ENCODE results near the gene CTNNA2.
"Not testable (repeated sequence)": the region's sequence is repeated elsewhere in the genome, so short reads cannot be mapped to it uniquely, and the experiment has no call there.

CTNNA2 gene

DNA sequence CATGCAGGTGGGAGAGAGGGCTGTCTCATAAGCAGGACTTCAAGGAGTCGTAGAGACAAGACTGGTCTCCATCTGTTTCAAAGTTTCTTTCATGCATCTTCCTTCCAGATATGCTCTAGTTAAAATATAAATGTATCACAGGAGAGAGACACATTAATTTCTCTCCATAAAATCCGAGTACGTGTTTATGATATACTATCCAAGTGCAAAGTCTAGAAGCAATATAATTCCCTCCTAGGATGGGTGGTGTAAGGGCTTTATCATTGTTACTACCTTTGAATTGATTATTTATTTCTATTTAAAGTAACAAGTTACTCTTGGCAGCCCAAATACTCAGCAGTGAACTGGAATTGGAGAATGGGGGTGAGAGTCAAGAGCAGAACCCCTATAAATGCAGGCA is 619.4 kb downstream of the CTNNA2 start:
- DNase-seq (ENCODE audit: low read depth in 1 of 2, low spot score in 1 of 2) = no peak

DNA sequence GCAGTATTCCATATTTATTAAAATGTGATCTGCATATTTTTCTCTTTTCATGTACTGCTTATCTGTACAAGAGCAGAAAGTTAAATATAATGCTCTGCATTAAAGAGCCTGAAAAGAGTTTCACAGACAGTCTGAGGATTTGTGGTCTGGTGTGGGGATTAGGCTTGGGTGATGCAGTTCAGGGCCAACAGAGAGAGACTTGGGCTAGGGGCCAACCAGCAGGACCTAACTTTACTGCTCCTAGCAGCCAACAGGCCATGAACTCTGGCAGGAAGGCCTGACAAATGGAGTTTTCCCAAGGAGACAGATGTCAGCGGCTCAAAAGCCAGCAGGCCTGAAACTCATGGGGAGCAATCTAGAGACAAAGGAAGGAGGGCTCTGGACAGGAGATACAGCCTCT is 622.1 kb downstream of the CTNNA2 start:
- no peak for DNase-seq (ENCODE audit: low read depth in 1 of 2, low spot score in 1 of 2)

DNA sequence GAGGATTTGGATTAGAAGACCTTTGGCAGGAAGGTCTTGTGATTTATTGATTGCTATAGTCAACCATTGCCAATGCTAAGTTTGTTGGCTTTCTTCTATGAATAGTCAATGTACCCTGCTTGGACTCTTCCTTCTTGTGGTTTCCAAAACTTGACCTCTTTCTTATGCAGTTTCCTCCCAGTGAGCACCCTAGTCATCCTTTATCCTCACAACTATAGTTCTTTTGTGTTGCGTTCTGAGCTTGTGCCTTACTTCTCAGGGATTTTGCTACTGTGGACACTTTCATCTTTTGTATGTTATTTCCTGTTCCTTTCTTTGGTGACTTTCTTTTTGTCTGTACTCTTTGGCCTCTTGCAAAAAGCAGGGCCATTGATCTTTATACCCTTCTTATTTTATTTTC is 623.5 kb downstream of the CTNNA2 start:
- DNase-seq (ENCODE audit: low read depth in 1 of 2, low spot score in 1 of 2) = no peak

GRCh38 chr2:80139001-80139400 is 626.1 kb downstream of the CTNNA2 start:
- DNase-seq (ENCODE audit: low read depth in 1 of 2, low spot score in 1 of 2) = no peak

DNA sequence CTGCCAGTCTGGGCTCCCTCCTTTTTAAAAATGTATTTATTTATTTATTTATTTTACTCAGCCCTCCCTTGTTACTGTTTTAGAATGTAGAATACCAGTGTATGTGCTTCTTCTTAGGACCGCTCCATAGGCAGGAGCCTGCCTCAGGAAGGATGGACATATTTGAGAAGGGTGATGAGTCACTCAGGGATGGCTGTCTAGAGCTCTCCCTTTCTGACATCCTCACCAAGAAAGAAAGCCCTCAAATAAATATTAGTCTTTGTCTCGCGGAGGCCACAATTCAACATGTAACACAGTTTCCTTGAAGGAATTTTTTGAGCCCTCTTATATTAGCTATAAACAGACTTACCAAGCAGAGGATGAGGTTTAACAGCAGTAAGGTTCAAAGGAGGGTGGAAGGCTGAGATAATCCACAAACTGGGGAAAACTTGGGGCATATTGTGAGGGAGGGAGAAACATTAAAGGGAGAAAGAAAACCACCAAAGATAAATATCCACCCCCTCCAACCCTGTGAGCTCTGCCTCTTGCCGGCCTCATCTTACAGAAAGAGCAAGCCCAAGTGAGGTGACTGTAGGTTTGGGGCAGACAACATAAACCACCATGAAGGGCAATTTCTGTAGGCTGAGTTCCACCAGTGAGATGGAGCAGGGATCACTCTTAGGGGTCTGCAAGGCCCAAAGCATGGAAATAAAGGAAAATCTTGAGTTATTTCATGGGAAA is 628.3 kb downstream of the CTNNA2 start:
- no peak for DNase-seq (ENCODE audit: low read depth in 1 of 2, low spot score in 1 of 2)

DNA sequence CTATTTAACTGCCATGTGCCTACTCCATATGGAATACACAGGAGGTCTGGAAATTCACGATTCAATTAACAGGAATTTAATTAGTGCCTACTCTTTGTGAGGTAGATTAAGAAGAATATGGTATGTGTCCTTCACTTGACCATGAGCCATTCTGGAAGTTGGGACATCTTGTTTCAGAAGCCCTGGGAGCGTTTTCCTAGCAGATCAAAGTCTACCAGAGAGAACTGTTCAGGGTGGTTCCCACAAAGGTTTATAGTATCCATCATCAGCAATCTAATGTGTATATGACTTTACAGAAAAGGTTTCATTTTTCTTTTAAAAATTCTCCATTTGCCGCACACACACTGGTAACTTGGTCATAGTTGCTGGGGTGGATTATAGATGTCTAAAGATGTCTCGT is 632.6 kb downstream of the CTNNA2 start:
- no peak for DNase-seq (ENCODE audit: low read depth in 1 of 2, low spot score in 1 of 2)

GRCh38 chr2:80146757-80147156 is 633.9 kb downstream of the CTNNA2 start:
- not testable (repeated sequence) for DNase-seq (ENCODE audit: low read depth in 1 of 2, low spot score in 1 of 2)

DNA sequence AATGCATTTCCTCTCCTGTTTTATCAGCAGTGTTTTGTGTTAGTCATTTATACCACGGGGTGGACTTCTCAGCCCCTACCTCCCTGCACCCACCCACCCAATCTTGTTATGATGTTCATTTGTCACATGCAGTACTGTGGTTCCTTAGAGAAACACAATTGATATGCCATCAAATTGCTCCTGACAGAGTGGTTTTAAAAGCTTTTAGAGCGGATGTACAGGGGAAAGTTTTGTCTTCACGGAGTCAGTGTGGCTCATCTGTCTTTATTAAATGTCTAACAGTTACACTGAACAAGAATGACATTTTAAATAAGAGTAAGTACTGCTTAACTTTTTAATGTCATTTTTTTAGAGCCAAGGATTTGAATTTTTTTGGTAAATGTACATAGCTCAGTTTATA is 634.8 kb downstream of the CTNNA2 start:
- DNase-seq (ENCODE audit: low read depth in 1 of 2, low spot score in 1 of 2) = no peak

GRCh38 chr2:80148906-80149305 is 636.1 kb downstream of the CTNNA2 start:
- DNase-seq (ENCODE audit: low read depth in 1 of 2, low spot score in 1 of 2) = no peak

DNA sequence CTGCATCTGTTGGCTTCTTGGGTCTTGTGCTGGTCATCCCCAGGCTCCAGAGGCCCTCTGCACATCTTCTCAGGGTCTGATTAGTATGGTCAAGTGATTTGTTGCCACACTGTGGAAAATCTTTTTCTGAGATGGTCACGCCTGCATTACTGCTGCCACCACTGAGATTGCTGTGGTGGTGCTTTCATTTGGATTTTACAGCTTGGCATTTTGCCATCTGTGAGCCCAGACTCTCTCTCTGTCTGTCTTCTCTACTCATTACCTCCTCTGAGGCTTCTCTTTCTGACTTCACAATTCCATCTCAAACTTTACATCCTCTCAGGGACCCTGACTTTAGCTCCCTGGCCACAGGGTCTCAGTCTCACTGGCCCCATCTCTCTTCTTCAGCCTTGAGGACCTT is 637.1 kb downstream of the CTNNA2 start:
- no peak for DNase-seq (ENCODE audit: low read depth in 1 of 2, low spot score in 1 of 2)

- DNase-seq (ENCODE audit: low read depth in 1 of 2, low spot score in 1 of 2) = no peak
Observed at GRCh38 chr2:80151248-80151647, 638.4 kb downstream of the CTNNA2 start.

DNA sequence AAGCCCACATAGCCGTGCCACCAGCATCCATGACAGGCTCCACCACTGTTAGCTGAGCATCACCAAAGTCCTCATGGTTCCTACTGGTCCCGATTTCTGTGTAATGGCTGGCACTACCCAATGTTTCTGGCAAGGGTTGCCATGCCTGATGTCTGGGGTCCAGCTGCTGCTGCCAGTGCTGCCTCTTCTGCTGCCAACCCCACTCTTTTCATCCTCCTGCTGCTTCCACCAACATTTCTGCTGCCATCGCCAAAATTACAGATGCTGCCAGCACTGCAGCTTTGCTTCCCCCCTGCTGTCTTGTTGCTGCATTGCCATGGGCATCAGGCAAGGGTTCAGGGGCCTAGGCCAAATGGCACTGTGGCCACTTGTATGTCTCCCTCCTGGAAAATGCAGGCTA is 638.8 kb downstream of the CTNNA2 start:
- DNase-seq (ENCODE audit: low read depth in 1 of 2, low spot score in 1 of 2) = no peak

GRCh38 chr2:80153151-80153550 is 640.3 kb downstream of the CTNNA2 start:
- DNase-seq (ENCODE audit: low read depth in 1 of 2, low spot score in 1 of 2) = no peak

DNA sequence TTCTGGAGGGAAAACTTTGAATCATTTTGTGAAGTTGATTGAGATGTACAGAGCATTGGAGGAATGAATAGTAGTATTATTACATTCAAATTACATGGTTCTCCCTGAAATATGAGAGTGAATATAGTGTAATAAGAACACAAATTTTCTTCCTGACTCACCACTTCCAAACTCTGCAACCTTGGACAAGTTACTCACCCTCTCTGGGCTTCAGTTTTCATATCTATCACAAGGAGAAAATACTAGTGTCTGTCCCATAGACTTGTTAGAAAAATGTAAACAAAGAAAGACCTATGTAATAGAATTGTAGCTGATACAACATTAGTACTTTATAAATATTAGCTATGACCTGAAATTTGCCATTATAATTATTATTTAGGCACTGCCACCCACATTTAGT is 640.9 kb downstream of the CTNNA2 start:
- DNase-seq (ENCODE audit: low read depth in 1 of 2, low spot score in 1 of 2) = no peak

GRCh38 chr2:80154231-80154915 is 641.5 kb downstream of the CTNNA2 start:
- DNase-seq (ENCODE audit: low read depth in 1 of 2, low spot score in 1 of 2) = no peak

DNA sequence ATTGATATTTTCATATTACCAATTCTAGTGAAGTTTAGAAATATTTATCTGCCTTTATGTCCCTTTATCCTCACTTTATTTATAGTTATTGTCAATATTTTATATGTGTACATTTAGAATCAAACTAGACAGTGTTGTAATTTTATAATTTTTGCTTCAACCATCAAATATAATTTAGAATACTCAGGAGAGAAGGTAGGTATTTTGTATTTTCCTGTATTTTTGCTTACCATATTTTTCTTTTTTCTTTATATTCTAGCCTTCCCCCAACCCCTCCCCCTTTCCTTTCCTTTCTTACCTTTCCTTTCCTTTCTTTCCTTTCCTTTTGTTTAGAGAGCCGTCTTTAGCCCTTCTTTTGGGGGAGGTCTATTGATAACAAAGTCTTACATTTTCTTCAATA is 651.5 kb downstream of the CTNNA2 start:
- no peak for DNase-seq (ENCODE audit: low read depth in 1 of 2, low spot score in 1 of 2)

- DNase-seq (ENCODE audit: low read depth in 1 of 2, low spot score in 1 of 2) = no peak
Observed at GRCh38 chr2:80166483-80167171, 653.8 kb downstream of the CTNNA2 start.

DNA sequence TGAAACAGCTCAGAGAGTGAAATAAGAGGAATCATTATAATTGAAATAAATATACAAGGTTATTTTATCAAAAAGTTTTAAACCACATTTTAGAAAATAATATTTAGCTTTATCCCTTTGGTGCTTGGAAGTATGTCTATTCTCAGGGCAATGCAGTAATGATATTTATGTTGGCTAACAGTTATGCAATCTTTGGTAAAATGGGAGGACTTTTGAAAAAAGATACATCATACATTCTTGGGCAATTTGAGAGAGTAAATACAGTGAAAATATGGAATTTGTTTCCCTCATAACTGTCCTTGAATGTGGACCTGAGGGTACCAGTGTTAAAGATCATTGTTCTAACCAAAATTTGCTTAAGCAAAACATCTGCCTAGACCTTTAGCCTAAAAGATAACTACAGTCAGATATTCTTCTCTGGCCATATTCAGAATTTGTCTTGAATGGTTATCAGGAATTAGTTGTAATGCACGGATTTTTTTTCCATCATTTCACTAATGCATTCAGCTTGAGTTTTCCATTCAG is 654.5 kb downstream of the CTNNA2 start:
- no peak for DNase-seq (ENCODE audit: low read depth in 1 of 2, low spot score in 1 of 2)

DNA sequence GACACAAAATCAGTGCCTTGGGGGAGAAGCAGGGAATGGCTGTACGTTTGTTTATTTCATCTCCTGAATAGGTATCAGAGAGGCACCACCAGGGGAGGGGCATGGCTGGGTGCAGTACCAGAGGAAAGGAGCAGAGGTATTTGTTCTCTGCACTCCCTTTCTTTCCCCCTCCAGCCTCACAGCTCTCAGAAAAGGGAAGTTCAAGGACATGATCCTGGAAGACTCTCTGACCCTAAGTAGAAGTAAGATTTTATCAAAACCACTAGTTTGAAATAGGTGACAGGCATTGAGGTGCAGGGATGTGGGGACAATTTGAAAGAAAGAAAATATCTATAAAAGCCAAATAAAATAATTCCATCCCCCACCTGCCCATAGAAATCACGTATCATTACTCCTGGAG is 655.2 kb downstream of the CTNNA2 start:
- DNase-seq (ENCODE audit: low read depth in 1 of 2, low spot score in 1 of 2) = no peak

DNA sequence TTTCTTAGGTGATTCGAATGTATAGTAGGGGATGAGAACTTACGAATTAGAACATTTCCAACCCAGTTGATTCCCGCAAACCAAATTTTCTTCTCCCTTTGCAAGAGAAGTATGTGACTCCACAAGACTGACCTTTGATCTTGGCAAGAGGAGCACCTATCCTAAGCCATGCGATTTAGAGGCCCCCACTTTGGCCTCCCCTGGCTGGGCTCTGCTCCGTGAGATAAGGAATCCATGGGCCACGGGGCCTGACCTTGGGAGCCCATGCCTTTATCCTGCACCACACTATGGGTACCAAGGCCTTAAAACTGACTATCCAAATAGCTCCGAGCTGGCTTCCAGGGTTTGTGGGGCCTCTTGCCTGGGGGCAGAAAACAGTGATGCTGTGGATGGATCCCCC is 656.0 kb downstream of the CTNNA2 start:
- DNase-seq (ENCODE audit: low read depth in 1 of 2, low spot score in 1 of 2) = no peak

- DNase-seq (ENCODE audit: low read depth in 1 of 2, low spot score in 1 of 2) = no peak
Observed at GRCh38 chr2:80169811-80170594, 657.2 kb downstream of the CTNNA2 start.
